GM18505 (cell line): ENCODE measurements around the gene TTC39B.
"Not testable (repeated sequence)": the region's sequence is repeated elsewhere in the genome, so short reads cannot be mapped to it uniquely, and the experiment has no call there.

ENCODE experiments used
- ATAC-seq: cut with Tn5 transposase; IDR thresholded peaks from one replicate; pipeline ENCODE4 v1.9.1; 2021; ENCODE audit not compliant: unreplicated experiment
- POLR2A ChIP-seq: IDR thresholded peaks from 4 replicates; pipeline ENCODE4 v1.6.1; 2011; ENCODE audit warnings: borderline replicate concordance; ENCODE audit not compliant: insufficient read depth, insufficient read length; ENCODE audit errors: extremely low read depth

The TTC39B gene

GRCh38 chr9:15306757-15307522 lies at the start of gene TTC39B:
Gene TTC39B, minus strand, starts transcription at chr9:15307216. Its CDS starts 91 bp downstream, at chr9:15307125.
- ATAC-seq: peak; percentile 91
- TF ChIP-seq POLR2A: peak; percentile 57

GRCh38 chr9:15355669-15356068 lies 48.7 kb upstream of the TTC39B start:
- ATAC-seq: no peak

GRCh38 chr9:15354713-15355112 lies 47.7 kb upstream of the TTC39B start:
- no peak for ATAC-seq
- no peak for TF ChIP-seq POLR2A

More at GRCh38 chr9:15355669-15356068, 48.7 kb upstream of the TTC39B start:
- TF ChIP-seq POLR2A: no peak

- ATAC-seq: no peak
- TF ChIP-seq POLR2A: no peak
These were observed 46.9 kb upstream of the TTC39B start for GRCh38 chr9:15353892-15354291.

GRCh38 chr9:15352306-15352705 lies 45.3 kb upstream of the TTC39B start:
- ATAC-seq: no peak

GRCh38 chr9:15349892-15350761 lies 43.1 kb upstream of the TTC39B start:
- TF ChIP-seq POLR2A: no peak
- no peak for ATAC-seq

More at GRCh38 chr9:15352306-15352705, 45.3 kb upstream of the TTC39B start:
- no peak for TF ChIP-seq POLR2A

- TF ChIP-seq POLR2A: no peak
- ATAC-seq: no peak
These were observed 39.8 kb upstream of the TTC39B start for GRCh38 chr9:15346837-15347236.

- TF ChIP-seq POLR2A: no peak
- no peak for ATAC-seq
These were observed 37.2 kb upstream of the TTC39B start for GRCh38 chr9:15344191-15344590.

- ATAC-seq: no peak
These were observed 26.4 kb upstream of the TTC39B start for GRCh38 chr9:15333376-15333881.

GRCh38 chr9:15332939-15333338 lies 25.9 kb upstream of the TTC39B start:
- TF ChIP-seq POLR2A: no peak

More at GRCh38 chr9:15333376-15333881, 26.4 kb upstream of the TTC39B start:
- TF ChIP-seq POLR2A: no peak

GRCh38 chr9:15329539-15330109 lies 22.6 kb upstream of the TTC39B start:
- no peak for ATAC-seq
- TF ChIP-seq POLR2A: no peak

More at GRCh38 chr9:15332939-15333338, 25.9 kb upstream of the TTC39B start:
- no peak for ATAC-seq

- ATAC-seq: no peak
These were observed 21.9 kb upstream of the TTC39B start for GRCh38 chr9:15328946-15329345.

GRCh38 chr9:15322695-15323094 lies 15.7 kb upstream of the TTC39B start:
- not testable (repeated sequence) for ATAC-seq

More at GRCh38 chr9:15328946-15329345, 21.9 kb upstream of the TTC39B start:
- TF ChIP-seq POLR2A: no peak

- not testable (repeated sequence) for ATAC-seq
These were observed 12.6 kb upstream of the TTC39B start for GRCh38 chr9:15319661-15320060.
